ENCODE results near the gene C1QBP.
"Not testable (repeated sequence)": the region's sequence is repeated elsewhere in the genome, so short reads cannot be mapped to it uniquely, and the experiment has no call there.

C1QBP gene

GRCh38 chr17:5443728-5444127, 4.8 kb upstream of the C1QBP start:
- Histone ChIP-seq H2AFZ (ENCODE audit: low read depth, low read length, severe bottlenecking) (no peak overlapping the region), H3K27ac (ENCODE audit: low read depth, low read length) (no peak overlapping the region), H3F3A (ENCODE audit: insufficient read depth) (peaks cover 14% of the 10 kb centered on the region), H3K9me2 (replicated peaks; ENCODE audit: insufficient read depth, low read length) (no peaks in the 10 kb centered on the region), H3K9me3 (ENCODE audit: insufficient read depth, low read length) (no peaks in the 10 kb centered on the region), H3K27me3 (ENCODE audit: low read length) (no peaks in the 10 kb centered on the region), H3K4me2 (ENCODE audit: low read depth, low read length, poor library complexity, severe bottlenecking) (no peak overlapping the region), H3K36me3 (ENCODE audit: low read length) (peaks cover 5% of the 10 kb centered on the region), H3K4me3 (ENCODE audit: insufficient read depth, low read length, poor library complexity, severe bottlenecking) (no peak overlapping the region), H4K20me1 (ENCODE audit: low read depth, low read length) (no peaks in the 10 kb centered on the region), H3K79me2 (ENCODE audit: insufficient read depth, low read length) (peaks cover 11% of the 10 kb centered on the region), H3K9ac (ENCODE audit: low read length) (no peak overlapping the region)
- TF ChIP-seq CTCF (IDR thresholded peaks at IDR 0.05; ENCODE audit: insufficient read depth, low read length, poor library complexity, severe bottlenecking) (no peak), EZH2phosphoT487 (conservative IDR thresholded peaks at IDR 0.05; ENCODE audit: low read length) (no peak)

- Histone ChIP-seq H3K36me3 (ENCODE audit: low read length) (no peaks in the 10 kb centered on the region; the same call in 1 of the 2 replicates), H3K79me2 (ENCODE audit: insufficient read depth, low read length) (peaks cover 44% of the 10 kb centered on the region), H4K20me1 (ENCODE audit: low read depth, low read length) (no peaks in the 10 kb centered on the region), H3K9me3 (ENCODE audit: insufficient read depth, low read length) (no peaks in the 10 kb centered on the region), H3K9me2 (replicated peaks; ENCODE audit: insufficient read depth, low read length) (no peaks in the 10 kb centered on the region), H2AFZ (ENCODE audit: low read depth, low read length, severe bottlenecking) (peak overlapping the region; percentile 88), H3K27ac (ENCODE audit: low read depth, low read length) (peak overlapping the region; percentile 60), H3K27me3 (ENCODE audit: low read length) (no peaks in the 10 kb centered on the region), H3K4me3 (ENCODE audit: insufficient read depth, low read length, poor library complexity, severe bottlenecking) (peak overlapping the region; percentile 36), H3F3A (ENCODE audit: insufficient read depth) (peaks cover 20% of the 10 kb centered on the region), H3K4me2 (ENCODE audit: low read depth, low read length, poor library complexity, severe bottlenecking) (peak overlapping the region; percentile 60), H3K9ac (ENCODE audit: low read length) (peak overlapping the region; percentile 91)
- peak; percentile 15 for TF ChIP-seq CTCF (IDR thresholded peaks at IDR 0.05; ENCODE audit: insufficient read depth, low read length, poor library complexity, severe bottlenecking)
- no peak for TF ChIP-seq EZH2phosphoT487 (conservative IDR thresholded peaks at IDR 0.05; ENCODE audit: low read length)
These were observed 450 bp upstream of the C1QBP start for GRCh38 chr17:5439446-5439764.

- no peak overlapping the region for H2AFZ ChIP-seq (ENCODE audit: low read depth, low read length, severe bottlenecking)
- H3F3A ChIP-seq (ENCODE audit: insufficient read depth) = peaks cover 33% of the 10 kb centered on the region
- peak overlapping the region; percentile 73 for H3K4me2 ChIP-seq (ENCODE audit: low read depth, low read length, poor library complexity, severe bottlenecking)
- peak overlapping the region; percentile 40 for H3K27ac ChIP-seq (ENCODE audit: low read depth, low read length)
- H3K27me3 ChIP-seq (ENCODE audit: low read length) = no peaks in the 10 kb centered on the region
- peaks cover 7% of the 10 kb centered on the region; the same call in 1 of the 2 replicates for H3K36me3 ChIP-seq (ENCODE audit: low read length)
- peak overlapping the region; percentile 77 for H3K4me3 ChIP-seq (ENCODE audit: insufficient read depth, low read length, poor library complexity, severe bottlenecking)
- H3K79me2 ChIP-seq (ENCODE audit: insufficient read depth, low read length) = peaks cover 35% of the 10 kb centered on the region
- H3K9me2 ChIP-seq (replicated peaks; ENCODE audit: insufficient read depth, low read length) = no peaks in the 10 kb centered on the region
- TF ChIP-seq EZH2phosphoT487 (conservative IDR thresholded peaks at IDR 0.05; ENCODE audit: low read length) = no peak
- no peak for TF ChIP-seq CTCF (IDR thresholded peaks at IDR 0.05; ENCODE audit: insufficient read depth, low read length, poor library complexity, severe bottlenecking)
- no peaks in the 10 kb centered on the region for H3K9me3 ChIP-seq (ENCODE audit: insufficient read depth, low read length)
- H3K9ac ChIP-seq (ENCODE audit: low read length) = peak overlapping the region; percentile 91
- H4K20me1 ChIP-seq (ENCODE audit: low read depth, low read length) = no peaks in the 10 kb centered on the region
These were observed 1.1 kb downstream of the C1QBP start for GRCh38 chr17:5437721-5438317.

GRCh38 chr17:5435781-5436315, 3.1 kb downstream of the C1QBP start:
- H3F3A ChIP-seq (ENCODE audit: insufficient read depth) = peaks cover 35% of the 10 kb centered on the region
- not testable (repeated sequence) for H3K4me3 ChIP-seq (ENCODE audit: insufficient read depth, low read length, poor library complexity, severe bottlenecking); H2AFZ ChIP-seq (ENCODE audit: low read depth, low read length, severe bottlenecking); H3K27me3 ChIP-seq (ENCODE audit: low read length); H3K9ac ChIP-seq (ENCODE audit: low read length); H3K9me2 ChIP-seq (replicated peaks; ENCODE audit: insufficient read depth, low read length); H3K9me3 ChIP-seq (ENCODE audit: insufficient read depth, low read length); H3K27ac ChIP-seq (ENCODE audit: low read depth, low read length); H4K20me1 ChIP-seq (ENCODE audit: low read depth, low read length)
- peaks cover 17% of the 10 kb centered on the region for H3K36me3 ChIP-seq (ENCODE audit: low read length)
- peaks cover 35% of the 10 kb centered on the region for H3K79me2 ChIP-seq (ENCODE audit: insufficient read depth, low read length)
- peak overlapping the region; percentile 73 for H3K4me2 ChIP-seq (ENCODE audit: low read depth, low read length, poor library complexity, severe bottlenecking)
